ENCODE measurements around the gene ATL2.
"Not testable (repeated sequence)": the region's sequence is repeated elsewhere in the genome, so short reads cannot be mapped to it uniquely, and the experiment has no call there.

Gene ATL2

GRCh38 chr2:38274286-38275276 is 102.5 kb downstream of the ATL2 start:
- DNase-seq (ENCODE audit: low read depth), result peak; percentile 71

DNA sequence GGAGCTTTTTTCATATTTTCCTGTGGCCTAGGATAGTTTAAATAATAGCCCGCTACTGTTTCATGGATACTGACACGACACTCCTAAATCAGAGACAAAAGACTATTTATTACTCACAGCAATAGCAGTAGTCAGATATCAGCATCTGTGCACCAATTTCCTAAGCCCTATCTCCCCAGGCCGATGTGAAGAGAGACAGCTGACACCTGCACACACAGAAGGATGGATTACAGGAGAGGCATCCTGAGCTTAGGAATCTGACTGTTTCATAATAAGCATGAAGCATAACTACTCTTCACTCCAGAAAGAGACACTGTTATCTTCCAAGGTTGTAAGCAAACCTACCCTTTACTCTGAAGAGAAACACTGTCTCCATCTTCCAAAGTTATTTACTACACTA is 105.4 kb downstream of the ATL2 start:
- DNase-seq (ENCODE audit: low read depth), result no peak

- no peak for DNase-seq (ENCODE audit: low read depth)
Measured at GRCh38 chr2:38269421-38269820, 107.7 kb downstream of the ATL2 start.

- DNase-seq (ENCODE audit: low read depth), result peak; percentile 91
Measured at GRCh38 chr2:38268691-38269327, 108.3 kb downstream of the ATL2 start.

GRCh38 chr2:38268001-38268400 is 109.1 kb downstream of the ATL2 start:
- no peak for DNase-seq (ENCODE audit: low read depth)

GRCh38 chr2:38267270-38267925 is 109.7 kb downstream of the ATL2 start:
- no peak for DNase-seq (ENCODE audit: low read depth)

DNA sequence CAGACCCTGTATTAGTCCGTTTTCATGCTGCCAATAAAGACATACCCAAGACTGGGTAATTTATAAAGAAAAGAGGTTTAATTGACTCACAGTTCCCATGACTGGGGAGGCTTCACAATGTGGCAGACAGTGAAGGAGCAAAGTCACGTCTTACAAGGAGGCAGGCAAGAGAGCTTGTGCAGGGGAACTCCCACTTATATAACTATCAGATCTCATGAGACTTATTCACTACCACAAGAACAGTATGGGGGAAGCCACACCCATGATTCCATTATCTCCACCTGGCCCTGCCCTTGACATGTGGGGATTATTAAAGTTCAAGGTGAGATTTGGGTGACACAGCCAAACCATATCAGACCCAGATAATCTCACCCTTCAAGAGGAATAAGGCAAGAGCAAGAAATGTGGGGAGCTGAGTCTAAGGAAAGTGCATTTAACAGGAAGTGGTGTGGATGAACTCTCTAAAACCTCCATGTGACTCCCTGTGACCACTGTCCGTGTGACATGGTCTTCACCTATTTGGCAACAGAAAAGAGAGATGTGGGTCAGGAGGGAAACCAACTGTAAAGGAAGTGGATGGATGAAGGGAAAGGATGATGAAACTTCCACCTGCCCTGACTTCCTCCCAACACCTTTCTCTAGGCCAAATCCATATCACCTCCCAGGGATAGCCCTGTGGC is 110.6 kb downstream of the ATL2 start:
- no peak for DNase-seq (ENCODE audit: low read depth)

DNA sequence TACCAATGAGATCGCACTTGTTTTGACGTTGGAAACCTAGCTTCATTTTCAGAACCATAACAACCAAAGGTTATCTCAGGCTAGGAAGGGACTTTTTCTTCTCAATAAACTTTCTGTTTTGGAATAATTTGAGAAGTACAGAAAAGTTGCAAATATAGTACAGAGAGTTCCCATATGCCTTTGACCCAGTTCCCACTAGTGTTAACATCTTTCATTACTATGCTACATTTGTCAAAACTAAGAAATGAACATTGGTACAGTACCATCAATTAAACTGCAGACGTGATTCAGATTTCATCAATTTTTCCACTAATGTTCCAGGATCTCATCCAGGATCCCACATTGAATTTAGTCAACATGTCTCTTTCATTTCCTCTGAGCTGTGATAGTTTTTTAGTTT is 111.6 kb downstream of the ATL2 start:
- DNase-seq (ENCODE audit: low read depth), result peak; percentile 19

- peak; percentile 44 for DNase-seq (ENCODE audit: low read depth)
Measured at GRCh38 chr2:38264396-38265221, 112.5 kb downstream of the ATL2 start.

GRCh38 chr2:38263293-38263692 is 113.8 kb downstream of the ATL2 start:
- DNase-seq (ENCODE audit: low read depth), result no peak

GRCh38 chr2:38262069-38262871 is 114.8 kb downstream of the ATL2 start:
- no peak for DNase-seq (ENCODE audit: low read depth)

GRCh38 chr2:38261569-38262068 is 115.5 kb downstream of the ATL2 start:
- no peak for DNase-seq (ENCODE audit: low read depth)

DNA sequence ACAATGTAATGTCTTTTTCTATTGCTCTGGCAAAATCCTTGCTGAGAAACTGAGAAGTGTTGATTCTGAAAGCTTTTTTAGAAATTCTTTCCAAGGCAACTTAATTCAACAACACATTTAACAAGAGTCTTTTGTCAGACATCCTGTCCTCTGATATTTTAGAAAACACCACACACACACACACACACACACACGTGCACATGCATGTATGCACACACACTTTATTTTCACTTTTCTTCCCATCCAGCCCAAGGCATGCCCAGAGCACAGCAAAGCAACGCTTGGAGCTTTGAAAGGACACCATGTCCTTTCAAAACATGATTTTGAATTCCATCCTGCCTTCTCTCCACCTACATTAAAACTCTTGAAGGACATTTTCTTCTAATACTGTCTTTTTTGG is 116.1 kb downstream of the ATL2 start:
- DNase-seq (ENCODE audit: low read depth), result no peak

DNA sequence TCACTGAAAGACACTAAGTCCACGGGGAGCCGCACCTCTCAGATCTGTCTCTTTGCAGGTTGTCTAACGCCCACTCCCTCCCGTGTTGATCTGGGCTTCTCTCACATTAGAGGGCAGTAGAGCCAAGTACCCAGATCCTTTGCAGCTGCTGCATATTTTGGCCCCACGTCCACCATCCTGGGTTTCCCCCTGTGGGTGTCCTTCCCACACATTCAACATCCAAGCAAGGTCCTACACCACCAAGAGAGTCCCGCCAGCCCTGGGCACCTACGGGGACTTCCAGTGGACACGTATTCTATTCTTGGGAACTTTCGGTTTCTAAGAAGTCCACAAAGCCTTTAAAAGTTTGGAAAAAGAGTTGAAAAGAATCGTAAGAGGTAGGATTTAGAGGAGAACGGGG is 116.6 kb downstream of the ATL2 start:
- no peak for DNase-seq (ENCODE audit: low read depth)

DNA sequence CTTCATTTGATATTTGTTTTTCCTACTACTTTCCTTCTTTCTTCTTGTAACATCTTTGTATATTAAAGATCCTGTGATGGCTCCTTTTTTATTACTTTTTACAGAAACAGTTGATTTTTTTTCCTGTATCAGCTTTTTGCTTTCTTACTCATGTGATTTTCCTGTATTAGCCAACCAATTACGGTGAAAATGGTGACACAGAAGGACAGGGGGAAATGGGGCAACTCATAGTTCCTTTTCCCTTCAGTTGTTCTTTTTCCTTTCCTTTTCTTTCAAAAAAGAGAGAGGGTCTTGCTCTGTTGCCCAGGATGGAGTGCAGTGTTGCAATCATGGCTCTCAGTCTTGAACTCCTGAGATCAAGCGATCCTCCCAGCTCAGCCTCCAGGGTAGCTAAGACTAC is 117.8 kb downstream of the ATL2 start:
- no peak for DNase-seq (ENCODE audit: low read depth)

GRCh38 chr2:38257680-38258079 is 119.4 kb downstream of the ATL2 start:
- not testable (repeated sequence) for DNase-seq (ENCODE audit: low read depth)

- no peak for DNase-seq (ENCODE audit: low read depth)
Measured at GRCh38 chr2:38256610-38257009, 120.5 kb downstream of the ATL2 start.

- DNase-seq (ENCODE audit: low read depth), result no peak
Measured at GRCh38 chr2:38255211-38255610, 121.9 kb downstream of the ATL2 start.

DNA sequence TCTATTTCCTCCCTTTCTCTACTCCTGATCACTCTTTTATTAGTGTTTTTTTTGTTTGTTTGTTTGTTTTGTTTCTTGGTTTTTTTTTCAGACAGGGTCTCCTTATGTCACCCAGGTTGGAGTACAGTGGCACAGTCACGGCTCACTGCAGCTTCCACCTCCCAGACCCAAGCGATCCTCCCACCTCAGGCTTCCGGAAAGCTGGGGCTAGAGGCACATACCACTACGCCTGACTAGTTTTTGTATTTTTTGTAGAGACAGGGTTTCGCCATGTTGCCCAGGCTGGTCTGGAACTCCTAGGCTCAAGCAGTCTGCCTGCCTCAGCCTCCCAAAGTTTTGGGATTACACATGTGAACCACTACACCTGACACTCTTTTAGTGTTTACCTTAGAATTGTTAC is 122.3 kb downstream of the ATL2 start:
- DNase-seq (ENCODE audit: low read depth), result no peak

DNA sequence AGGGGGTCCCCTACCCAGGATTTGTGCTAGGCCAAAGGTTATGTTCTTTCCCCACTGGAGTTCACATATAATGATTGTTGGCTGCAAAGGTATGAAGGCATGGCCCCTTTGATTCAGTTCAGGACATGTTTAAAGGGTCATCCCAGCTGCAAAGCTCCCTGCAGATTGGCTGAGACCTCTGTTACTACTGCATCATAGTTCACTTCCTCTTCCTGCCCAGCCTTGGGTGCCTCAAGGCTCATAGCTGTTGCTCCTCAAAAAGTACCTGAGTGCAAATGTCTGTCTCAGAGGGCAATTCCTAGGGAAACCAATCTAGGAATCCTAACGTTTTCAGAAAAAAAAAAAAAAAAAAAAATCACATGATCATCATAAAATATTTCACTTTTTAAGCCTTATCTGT is 125.1 kb downstream of the ATL2 start:
- DNase-seq (ENCODE audit: low read depth), result no peak

All from stromal cell of bone marrow (primary cell).